ENCODE measurements around the gene RNASE11.
"Not testable (repeated sequence)": the region's sequence is repeated elsewhere in the genome, so short reads cannot be mapped to it uniquely, and the experiment has no call there.

GRCh38 chr14:20572382-20572990, 15.3 kb downstream of the RNASE11 start:
- TF ChIP-seq, protein P1, sequence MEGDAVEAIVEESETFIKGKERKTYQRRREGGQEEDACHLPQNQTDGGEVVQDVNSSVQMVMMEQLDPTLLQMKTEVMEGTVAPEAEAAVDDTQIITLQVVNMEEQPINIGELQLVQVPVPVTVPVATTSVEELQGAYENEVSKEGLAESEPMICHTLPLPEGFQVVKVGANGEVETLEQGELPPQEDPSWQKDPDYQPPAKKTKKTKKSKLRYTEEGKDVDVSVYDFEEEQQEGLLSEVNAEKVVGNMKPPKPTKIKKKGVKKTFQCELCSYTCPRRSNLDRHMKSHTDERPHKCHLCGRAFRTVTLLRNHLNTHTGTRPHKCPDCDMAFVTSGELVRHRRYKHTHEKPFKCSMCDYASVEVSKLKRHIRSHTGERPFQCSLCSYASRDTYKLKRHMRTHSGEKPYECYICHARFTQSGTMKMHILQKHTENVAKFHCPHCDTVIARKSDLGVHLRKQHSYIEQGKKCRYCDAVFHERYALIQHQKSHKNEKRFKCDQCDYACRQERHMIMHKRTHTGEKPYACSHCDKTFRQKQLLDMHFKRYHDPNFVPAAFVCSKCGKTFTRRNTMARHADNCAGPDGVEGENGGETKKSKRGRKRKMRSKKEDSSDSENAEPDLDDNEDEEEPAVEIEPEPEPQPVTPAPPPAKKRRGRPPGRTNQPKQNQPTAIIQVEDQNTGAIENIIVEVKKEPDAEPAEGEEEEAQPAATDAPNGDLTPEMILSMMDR (IDR thresholded peaks at IDR 0.05; ENCODE audit: borderline replicate concordance, extremely low read depth, low read length, poor library complexity, severe bottlenecking), result not testable (repeated sequence)
- TF ChIP-seq EZH2 (IDR thresholded peaks at IDR 0.05; ENCODE audit: borderline replicate concordance, low read depth, low read length, severe bottlenecking), result not testable (repeated sequence)
